ENCODE measurements around the gene GAD1. TPM values are rescaled to one million over a fixed set of nuclear protein-coding genes. Genes with fewer than 3 reads are reported as not detected.

GAD1 gene
- total RNA-seq, 2 experiments from 2014 or later, result not detected

- H3K27ac ChIP-seq (ENCODE audit: low read depth, low read length, poor library complexity, severe bottlenecking), result no peak overlapping the region
- H3K4me2 ChIP-seq (ENCODE audit: low read length), result no peak overlapping the region
- no peak overlapping the region for H3K4me3 ChIP-seq (ENCODE audit: low read depth, low read length, poor library complexity, severe bottlenecking)
- H2AFZ ChIP-seq (ENCODE audit: low read length), result no peak overlapping the region
- no peak for DNase-seq (ENCODE audit: low spot score)
- no peaks in the 10 kb centered on the region for H3K9me3 ChIP-seq (ENCODE audit: low read length)
- no peaks in the 10 kb centered on the region for H3K79me2 ChIP-seq (ENCODE audit: insufficient read depth, low read depth, low read length)
- H3K36me3 ChIP-seq (ENCODE audit: insufficient read depth, low read length), result no peaks in the 10 kb centered on the region
- no peaks in the 10 kb centered on the region for H4K20me1 ChIP-seq (ENCODE audit: insufficient read depth, low read length)
- POLR2A ChIA-PET, result interaction anchor here (0.6 kb wide), 2 partner anchors 386 to 852 kb away, joined by 3 read pairs; no protein-coding TSS in a partner anchor
- intact Hi-C loops (cut with micrococcal nuclease; ENCODE audit: unreplicated experiment), result no loop called here
- CTCF ChIA-PET (ENCODE audit: unreplicated experiment), result no interaction called here
- TF ChIP-seq EZH2phosphoT487 (IDR thresholded peaks at IDR 0.05; ENCODE audit: borderline replicate concordance, low read depth, low read length) (no peak), CTCF (conservative IDR thresholded peaks at IDR 0.05; ENCODE audit: low read length) (no peak)
- no peaks in the 10 kb centered on the region for H3K9me2 ChIP-seq (ENCODE audit: insufficient read depth, low read length)
- BruUV-seq (replicated peaks), result no TSS peak
- no peaks in the 10 kb centered on the region for H3K4me1 ChIP-seq (ENCODE audit: insufficient read depth, low read length, poor library complexity, severe bottlenecking)
Observed at GRCh38 chr2:170782673-170783072, 34.0 kb upstream of the GAD1 start.

GRCh38 chr2:170783549-170783948 lies 33.1 kb upstream of the GAD1 start:
- Histone ChIP-seq H4K20me1 (ENCODE audit: insufficient read depth, low read length) (no peaks in the 10 kb centered on the region), H3K4me2 (ENCODE audit: low read length) (no peak overlapping the region), H3K9me3 (ENCODE audit: low read length) (no peaks in the 10 kb centered on the region), H3K36me3 (ENCODE audit: insufficient read depth, low read length) (no peaks in the 10 kb centered on the region), H3K4me1 (ENCODE audit: insufficient read depth, low read length, poor library complexity, severe bottlenecking) (no peaks in the 10 kb centered on the region), H3K79me2 (ENCODE audit: insufficient read depth, low read depth, low read length) (no peaks in the 10 kb centered on the region), H2AFZ (ENCODE audit: low read length) (no peak overlapping the region), H3K27ac (ENCODE audit: low read depth, low read length, poor library complexity, severe bottlenecking) (no peak overlapping the region), H3K4me3 (ENCODE audit: low read depth, low read length, poor library complexity, severe bottlenecking) (no peak overlapping the region), H3K9me2 (ENCODE audit: insufficient read depth, low read length) (no peaks in the 10 kb centered on the region)
- ChIA-PET POLR2A (interaction anchor here (0.5 kb wide), 1 partner anchor 621 kb away, joined by 4 read pairs; no protein-coding TSS in a partner anchor), CTCF (ENCODE audit: unreplicated experiment) (no interaction called here)
- DNase-seq (ENCODE audit: low spot score), result no peak
- no TSS peak for BruUV-seq (replicated peaks)
- TF ChIP-seq CTCF (conservative IDR thresholded peaks at IDR 0.05; ENCODE audit: low read length) (no peak), EZH2phosphoT487 (IDR thresholded peaks at IDR 0.05; ENCODE audit: borderline replicate concordance, low read depth, low read length) (no peak)
- intact Hi-C loops (cut with micrococcal nuclease; ENCODE audit: unreplicated experiment), result no loop called here

- ChIA-PET CTCF (ENCODE audit: unreplicated experiment) (no interaction called here), POLR2A (no interaction called here)
- Histone ChIP-seq H3K4me1 (ENCODE audit: insufficient read depth, low read length, poor library complexity, severe bottlenecking) (no peaks in the 10 kb centered on the region), H3K27ac (ENCODE audit: low read depth, low read length, poor library complexity, severe bottlenecking) (no peak overlapping the region), H3K36me3 (ENCODE audit: insufficient read depth, low read length) (no peaks in the 10 kb centered on the region), H4K20me1 (ENCODE audit: insufficient read depth, low read length) (no peaks in the 10 kb centered on the region), H3K9me2 (ENCODE audit: insufficient read depth, low read length) (no peaks in the 10 kb centered on the region), H3K9me3 (ENCODE audit: low read length) (no peaks in the 10 kb centered on the region), H3K79me2 (ENCODE audit: insufficient read depth, low read depth, low read length) (no peaks in the 10 kb centered on the region), H3K4me2 (ENCODE audit: low read length) (no peak overlapping the region), H3K4me3 (ENCODE audit: low read depth, low read length, poor library complexity, severe bottlenecking) (no peak overlapping the region), H2AFZ (ENCODE audit: low read length) (no peak overlapping the region)
- no peak for TF ChIP-seq CTCF (conservative IDR thresholded peaks at IDR 0.05; ENCODE audit: low read length)
- TF ChIP-seq EZH2phosphoT487 (IDR thresholded peaks at IDR 0.05; ENCODE audit: borderline replicate concordance, low read depth, low read length), result no peak
- intact Hi-C loops (cut with micrococcal nuclease; ENCODE audit: unreplicated experiment), result no loop called here
- no peak for DNase-seq (ENCODE audit: low spot score)
- BruUV-seq (replicated peaks), result no TSS peak
Observed at GRCh38 chr2:170798996-170799395, 17.7 kb upstream of the GAD1 start.

Measured in OCI-LY7 (cell line).